ENCODE data around the gene SEMA3B.
"Not testable (repeated sequence)": the region's sequence is repeated elsewhere in the genome, so short reads cannot be mapped to it uniquely, and the experiment has no call there.

SEMA3B gene

GRCh38 chr3:50260027-50260941, 8.7 kb upstream of the SEMA3B start:
- peak; percentile 97 for DNase-seq

DNA sequence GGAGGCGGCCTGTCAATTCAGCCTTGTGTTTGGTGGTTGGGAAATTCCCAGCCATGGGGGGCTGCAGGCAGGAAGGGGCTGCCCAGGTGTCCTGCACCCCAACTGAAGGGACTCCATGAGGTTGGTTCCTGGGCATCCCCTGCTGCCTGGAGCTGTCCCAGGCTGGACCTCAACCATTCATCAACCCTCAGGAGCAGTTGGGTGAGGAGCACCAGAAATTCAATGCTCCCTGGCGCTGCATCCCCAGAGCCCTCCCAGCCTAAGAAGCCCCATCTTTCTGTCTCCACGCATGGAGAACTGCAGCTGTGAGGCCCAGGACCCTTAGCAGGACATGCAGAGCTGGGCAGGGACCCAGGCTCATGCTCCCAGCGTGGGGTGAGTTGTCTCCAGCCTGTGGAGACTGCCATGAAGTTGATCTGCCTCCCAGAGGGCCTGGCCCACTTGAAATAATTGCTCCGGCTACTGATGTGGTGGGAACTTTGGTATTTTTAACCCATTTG, 8.0 kb upstream of the SEMA3B start:
- DNase-seq = no peak

GRCh38 chr3:50261505-50261904, 7.4 kb upstream of the SEMA3B start:
- no peak for DNase-seq

- DNase-seq = not testable (repeated sequence)
Observed at GRCh38 chr3:50262200-50262599, 6.7 kb upstream of the SEMA3B start.

GRCh38 chr3:50262778-50263177, 6.2 kb upstream of the SEMA3B start:
- DNase-seq = no peak

DNA sequence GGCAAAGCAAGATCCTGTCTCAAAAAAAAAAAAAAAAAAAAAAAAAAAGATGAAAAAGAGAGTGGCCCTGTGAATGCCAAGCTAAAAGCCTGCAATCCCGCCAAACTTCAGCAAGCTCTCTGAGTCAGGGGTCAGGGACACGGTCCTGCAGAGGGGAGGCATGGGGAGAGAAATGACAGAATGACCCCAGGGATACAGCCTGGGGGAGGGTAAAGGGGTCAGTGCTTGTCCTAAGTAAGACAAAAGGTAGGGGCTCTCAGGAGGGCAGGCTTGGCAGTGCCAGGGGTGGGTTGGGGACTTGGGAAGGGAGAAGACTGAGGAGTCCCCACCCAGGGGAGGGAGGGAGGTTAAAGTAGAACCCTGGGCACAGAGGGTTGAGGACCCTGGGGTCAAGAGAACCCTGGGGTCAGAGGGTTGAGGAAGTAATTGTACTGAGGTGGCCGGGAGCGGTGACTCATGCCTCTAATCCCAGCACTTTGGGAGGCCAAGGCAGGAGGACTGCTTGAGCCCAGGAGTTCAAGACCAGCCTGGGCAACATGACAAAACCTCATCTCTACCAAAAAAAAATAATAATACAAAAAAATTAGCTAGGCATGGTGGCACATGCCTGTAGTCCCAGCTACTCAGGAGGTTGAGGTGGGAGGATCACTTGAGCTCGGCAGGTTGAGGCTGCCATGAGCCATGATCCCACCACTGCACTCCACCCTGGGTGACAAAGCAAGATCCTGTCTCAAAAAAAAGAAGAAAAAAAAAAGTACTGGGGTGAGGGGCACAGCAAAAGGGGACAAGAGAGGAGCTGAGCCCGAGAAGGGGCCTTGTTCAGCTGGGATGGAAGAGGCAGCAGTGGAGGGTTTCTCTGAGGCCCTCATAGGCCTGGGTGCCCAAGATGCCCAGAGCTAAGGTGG, 5.2 kb upstream of the SEMA3B start:
- DNase-seq = no peak

DNA sequence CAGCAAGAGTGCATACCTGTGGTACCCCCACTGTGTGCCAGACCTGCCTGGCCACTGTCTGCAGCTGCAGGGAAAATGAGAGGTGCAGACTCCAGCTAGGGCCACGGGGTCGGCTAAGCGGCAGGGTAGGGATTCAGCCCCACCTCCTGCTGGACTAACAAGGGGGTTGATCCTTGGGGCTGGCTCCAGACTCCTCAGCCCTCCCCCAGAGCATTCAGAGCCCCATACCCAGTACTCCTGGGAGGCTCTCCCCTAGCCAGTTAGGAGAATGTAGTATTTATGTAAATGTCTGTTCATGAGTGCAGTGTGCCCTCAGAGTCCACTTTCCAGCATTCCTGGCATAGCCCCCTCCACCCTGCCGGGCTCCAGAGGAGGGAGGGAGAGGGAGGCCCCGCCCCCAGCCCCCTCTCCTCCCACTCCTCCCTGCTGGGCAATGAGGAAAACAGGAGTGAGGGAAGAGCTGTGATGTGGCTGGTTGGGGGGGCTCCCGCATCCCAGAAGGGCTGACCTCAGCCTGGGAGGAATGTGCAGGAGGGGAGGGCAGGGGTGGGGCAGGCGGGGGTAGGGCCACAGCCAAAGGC, 4.5 kb upstream of the SEMA3B start:
- peak; percentile 97 for DNase-seq

DNA sequence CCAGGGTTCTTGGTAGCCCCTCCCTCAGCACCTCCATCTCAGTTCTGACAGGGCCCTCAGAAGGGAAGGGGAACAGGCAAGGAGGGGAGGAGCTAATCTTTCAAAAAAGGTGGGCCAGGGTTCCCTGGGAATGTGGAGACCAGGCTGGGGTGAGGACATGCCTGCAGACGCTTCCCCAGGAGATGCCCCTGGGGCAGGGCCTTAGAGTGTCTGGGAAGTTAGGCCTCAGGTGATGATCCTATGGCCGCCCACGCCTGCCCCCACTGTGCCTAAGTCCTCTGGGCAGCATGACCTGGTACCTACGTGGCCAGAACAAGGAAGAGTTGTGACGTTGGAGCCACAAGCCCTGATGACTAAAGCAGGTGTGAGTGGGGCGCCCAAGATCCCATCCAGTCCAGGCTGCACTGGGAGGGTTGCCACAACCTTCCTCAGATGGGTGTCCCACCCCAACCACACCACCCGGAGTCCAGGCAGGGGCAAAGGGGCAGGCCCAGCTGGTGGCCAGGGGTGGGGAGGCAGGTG, 3.9 kb upstream of the SEMA3B start:
- no peak for DNase-seq

DNA sequence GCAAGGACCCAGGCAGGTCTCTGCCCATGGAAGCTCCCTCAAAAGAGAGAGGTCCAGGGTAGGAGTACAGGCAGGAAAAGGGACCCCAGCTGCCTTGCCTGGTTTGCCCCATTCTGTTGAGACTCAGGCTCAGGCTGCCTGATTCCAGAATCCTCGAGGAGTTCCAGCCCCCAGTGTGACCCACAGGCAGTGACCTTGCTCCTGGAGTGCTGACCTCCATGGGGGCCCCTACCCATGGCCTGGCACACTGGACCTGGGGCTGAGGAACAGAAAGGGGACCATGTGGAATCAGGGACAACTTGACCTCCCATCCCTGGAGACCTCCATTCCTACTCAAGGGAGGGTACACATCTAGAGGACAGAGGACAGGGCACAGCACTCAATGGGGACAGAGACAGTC, 3.4 kb upstream of the SEMA3B start:
- DNase-seq = no peak

- no peak for DNase-seq
Observed at GRCh38 chr3:50266017-50266416, 2.9 kb upstream of the SEMA3B start.

- DNase-seq = no peak
Observed at GRCh38 chr3:50266836-50267235, 2.1 kb upstream of the SEMA3B start.

- peak; percentile 79 for DNase-seq
Observed at GRCh38 chr3:50267280-50267913, 1.6 kb upstream of the SEMA3B start.

DNA sequence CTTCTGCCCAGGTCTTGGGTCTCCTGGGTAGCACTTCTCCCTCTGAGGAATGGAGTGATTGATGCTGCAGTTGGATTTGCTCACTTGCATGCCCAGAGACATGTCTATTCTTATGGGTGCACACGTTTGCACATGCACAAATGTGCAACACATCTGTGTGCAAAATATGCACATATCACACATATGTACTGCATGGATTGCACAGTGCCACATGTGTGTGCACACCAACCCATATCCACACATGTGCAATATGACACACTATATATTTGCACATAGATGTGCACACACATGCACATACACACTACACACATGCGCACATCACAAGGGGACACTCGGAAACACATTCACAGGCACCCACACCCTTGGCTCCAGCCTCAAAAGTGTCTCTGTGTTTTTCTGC, 671 bp upstream of the SEMA3B start:
- DNase-seq = no peak

DNA sequence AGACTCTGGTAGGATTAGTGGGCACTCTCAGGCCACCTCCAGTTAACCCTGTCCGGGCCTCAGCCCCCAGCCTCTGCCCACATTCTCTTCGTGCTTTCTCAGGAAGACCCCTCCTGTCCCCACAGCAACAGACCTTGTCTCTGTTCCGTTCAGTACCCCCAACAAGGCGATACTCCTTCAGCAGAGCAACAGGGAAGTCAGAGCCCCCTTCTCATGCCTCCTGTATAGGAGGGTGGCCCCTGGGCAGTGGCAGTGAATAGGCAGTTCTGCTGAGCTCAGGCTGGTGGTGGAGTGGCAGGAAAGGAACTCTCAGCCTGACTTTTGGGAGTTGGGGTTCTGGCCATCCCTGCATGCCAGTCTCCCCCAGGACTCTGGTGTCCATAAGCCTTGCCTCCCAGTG, 513 bp downstream of the SEMA3B start:
- no peak for DNase-seq

DNA sequence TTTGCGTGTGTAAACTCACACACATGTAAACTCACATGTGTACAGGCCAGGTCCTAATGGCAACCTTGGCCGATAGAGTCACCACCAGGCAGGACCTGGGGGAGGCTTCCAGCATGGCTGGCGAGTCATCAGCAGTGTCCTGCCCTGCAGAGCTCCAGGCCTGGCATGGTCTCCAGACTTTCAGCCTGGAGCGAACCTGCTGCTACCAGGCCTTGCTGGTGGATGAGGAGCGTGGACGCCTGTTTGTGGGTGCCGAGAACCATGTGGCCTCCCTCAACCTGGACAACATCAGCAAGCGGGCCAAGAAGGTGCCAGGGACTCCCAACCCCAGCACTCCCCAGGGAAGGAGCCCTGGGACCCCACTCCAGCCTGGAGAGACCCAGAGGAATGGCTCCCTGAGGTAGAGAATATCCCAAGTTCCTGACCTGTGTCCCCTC, 1.0 kb downstream of the SEMA3B start:
- no peak for DNase-seq

DNA sequence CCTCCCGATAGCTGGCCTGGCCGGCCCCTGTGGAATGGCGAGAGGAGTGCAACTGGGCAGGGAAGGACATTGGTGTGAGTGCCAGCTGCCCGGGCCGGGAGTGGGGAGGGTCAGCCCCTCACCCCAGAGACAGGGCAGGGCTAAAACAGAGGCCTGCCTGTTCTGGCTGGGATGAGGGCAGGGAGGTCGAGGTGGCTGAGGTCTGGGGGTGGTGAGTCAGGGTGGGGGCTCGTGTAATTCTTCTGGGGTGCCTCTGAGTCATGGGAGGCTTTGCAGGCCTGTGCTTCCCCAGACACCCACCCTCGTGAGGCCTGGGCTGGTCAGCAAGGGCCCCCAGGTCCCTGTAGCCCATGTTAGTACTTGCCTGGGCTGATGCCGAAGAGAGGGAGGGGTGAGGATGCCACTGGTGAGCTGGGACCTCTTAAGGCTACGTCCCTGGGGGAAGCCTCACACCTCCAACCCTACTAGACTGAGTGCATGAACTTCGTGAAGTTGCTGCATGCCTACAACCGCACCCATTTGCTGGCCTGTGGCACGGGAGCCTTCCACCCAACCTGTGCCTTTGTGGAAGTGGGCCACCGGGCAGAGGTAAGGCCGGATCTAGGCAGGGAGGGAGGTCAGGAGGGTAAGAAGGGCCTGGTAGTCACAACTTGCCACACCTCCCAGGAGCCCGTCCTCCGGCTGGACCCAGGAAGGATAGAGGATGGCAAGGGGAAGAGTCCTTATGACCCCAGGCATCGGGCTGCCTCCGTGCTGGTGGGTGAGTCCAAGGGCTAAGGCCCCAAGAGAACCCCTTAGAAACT, 1.7 kb downstream of the SEMA3B start:
- no peak for DNase-seq

GRCh38 chr3:50271314-50271936, 2.5 kb downstream of the SEMA3B start:
- DNase-seq = no peak

DNA sequence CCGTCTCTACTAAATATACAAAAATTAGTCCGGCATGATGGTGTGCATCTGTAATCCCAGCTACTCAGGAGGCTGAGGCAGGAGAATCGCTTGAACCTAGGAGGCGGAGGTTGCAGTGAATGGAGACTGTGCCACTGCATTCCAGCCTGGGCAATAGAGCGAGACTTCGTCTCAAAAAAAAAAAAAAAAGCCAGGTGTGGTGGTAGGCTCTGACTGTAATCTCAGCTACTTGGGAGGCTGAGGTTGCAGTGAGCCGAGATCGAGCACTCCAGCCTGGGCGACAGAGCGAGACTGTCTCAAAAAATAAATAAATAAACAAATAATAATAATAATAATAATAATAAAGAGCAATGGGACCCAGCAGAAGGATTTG, 3.6 kb downstream of the SEMA3B start:
- DNase-seq = not testable (repeated sequence)

- peak; percentile 95 for DNase-seq
Observed at GRCh38 chr3:50272911-50273688, 4.2 kb downstream of the SEMA3B start.

DNA sequence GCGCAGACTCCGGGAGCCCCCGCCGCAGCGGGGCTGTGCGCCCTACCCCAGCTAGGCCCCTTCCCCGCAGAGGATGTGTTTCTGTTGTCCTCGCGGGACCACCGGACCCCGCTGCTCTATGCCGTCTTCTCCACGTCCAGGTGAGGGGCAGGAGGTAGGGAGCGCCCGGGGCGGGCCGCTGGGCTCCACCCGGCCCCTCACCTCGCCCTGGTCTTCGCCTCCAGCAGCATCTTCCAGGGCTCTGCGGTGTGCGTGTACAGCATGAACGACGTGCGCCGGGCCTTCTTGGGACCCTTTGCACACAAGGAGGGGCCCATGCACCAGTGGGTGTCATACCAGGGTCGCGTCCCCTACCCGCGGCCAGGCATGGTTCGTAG, 4.7 kb downstream of the SEMA3B start:
- DNase-seq = no peak
